T-helper 1 cell treated with Interleukin-12 subunit alpha and Interleukin-12 subunit beta and Interleukin-4 antibody, amounts not matched to agents 30 μg/mL and 1 μg/mL, for 36 hours (primary cell): Measurements from ENCODE around the gene ZNF506.

Experiments
- H3K27ac Mint-ChIP-seq: one replicate; pipeline ENCODE4 v1.8.0; 2021; ENCODE audit warnings: mild to moderate bottlenecking, mixed read lengths
- H3K27me3 Mint-ChIP-seq: one replicate; pipeline ENCODE4 v1.8.0; 2021; ENCODE audit warnings: low read depth, mixed read lengths
- H3K36me3 Mint-ChIP-seq: one replicate; pipeline ENCODE4 v1.8.0; 2021; ENCODE audit warnings: low read depth, mixed read lengths
- H3K4me1 Mint-ChIP-seq: one replicate; pipeline ENCODE4 v1.8.0; 2021; ENCODE audit warnings: low read depth, mixed read lengths
- H3K4me3 Mint-ChIP-seq: one replicate; pipeline ENCODE4 v1.8.0; 2021; ENCODE audit warnings: mild to moderate bottlenecking, moderate library complexity, mixed read lengths
- H3K9me3 Mint-ChIP-seq: one replicate; pipeline ENCODE4 v1.8.0; 2021; ENCODE audit warnings: mixed read lengths

Gene ZNF506

DNA sequence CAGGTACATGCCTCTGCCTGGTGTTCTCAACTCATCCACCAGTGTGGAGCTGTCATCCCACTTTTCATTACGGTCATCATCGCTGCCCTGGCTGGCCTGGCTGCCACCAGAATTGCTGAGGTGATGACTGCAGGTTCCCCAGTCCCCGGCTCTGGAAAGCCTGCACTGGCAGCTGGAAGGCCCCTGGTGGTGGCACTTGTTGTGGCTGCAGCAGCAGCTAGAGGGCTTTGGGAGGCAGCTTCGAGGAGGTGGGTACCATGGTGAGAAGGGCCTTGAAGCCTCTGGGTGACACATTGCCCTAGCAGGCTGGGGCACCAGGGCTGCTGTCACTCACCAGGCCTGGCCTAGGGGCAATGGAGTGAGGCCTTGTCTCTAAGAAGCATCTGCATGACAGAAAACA, 63.4 kb downstream of the ZNF506 start:
- Mint-ChIP-seq H3K36me3 (no peaks in the 10 kb centered on the region), H3K27ac (no peak overlapping the region), H3K9me3 (peaks cover 28% of the 10 kb centered on the region), H3K27me3 (no peaks in the 10 kb centered on the region), H3K4me3 (no peak overlapping the region), H3K4me1 (no peaks in the 10 kb centered on the region)

DNA sequence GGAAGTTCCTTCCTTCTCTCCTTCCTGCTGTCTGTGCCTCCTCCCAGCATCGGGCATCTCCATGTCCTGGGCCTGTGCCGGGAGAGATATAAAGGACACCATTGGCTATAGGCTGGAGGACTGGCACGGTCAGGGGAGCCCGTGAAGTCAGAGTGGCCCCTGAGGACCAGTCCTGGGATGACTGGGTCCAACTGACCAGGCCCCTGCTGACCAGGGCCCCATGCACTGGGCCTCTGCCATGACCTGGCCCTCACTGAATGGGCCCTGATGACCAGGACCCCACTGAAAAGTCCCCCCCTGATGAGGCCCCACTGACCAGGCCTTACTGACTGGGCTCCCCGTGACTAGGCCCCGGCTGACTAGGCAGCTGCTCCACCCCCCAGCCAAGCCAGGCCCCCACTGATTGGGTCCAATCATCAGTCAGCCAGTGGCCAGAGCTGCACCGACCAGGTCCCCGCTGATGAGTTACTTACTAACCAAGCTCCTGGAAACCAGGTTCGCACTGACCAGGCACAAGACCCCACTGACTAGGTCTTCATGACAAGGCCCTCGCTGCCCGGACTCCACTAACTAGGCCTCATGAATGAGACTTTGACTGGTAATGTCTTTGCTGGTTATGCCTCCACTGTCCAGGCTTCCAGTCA, 68.7 kb downstream of the ZNF506 start:
- Mint-ChIP-seq H3K9me3 (peaks cover 35% of the 10 kb centered on the region), H3K4me3 (no peak overlapping the region), H3K27me3 (no peaks in the 10 kb centered on the region), H3K27ac (no peak overlapping the region), H3K36me3 (no peaks in the 10 kb centered on the region), H3K4me1 (no peaks in the 10 kb centered on the region)

DNA sequence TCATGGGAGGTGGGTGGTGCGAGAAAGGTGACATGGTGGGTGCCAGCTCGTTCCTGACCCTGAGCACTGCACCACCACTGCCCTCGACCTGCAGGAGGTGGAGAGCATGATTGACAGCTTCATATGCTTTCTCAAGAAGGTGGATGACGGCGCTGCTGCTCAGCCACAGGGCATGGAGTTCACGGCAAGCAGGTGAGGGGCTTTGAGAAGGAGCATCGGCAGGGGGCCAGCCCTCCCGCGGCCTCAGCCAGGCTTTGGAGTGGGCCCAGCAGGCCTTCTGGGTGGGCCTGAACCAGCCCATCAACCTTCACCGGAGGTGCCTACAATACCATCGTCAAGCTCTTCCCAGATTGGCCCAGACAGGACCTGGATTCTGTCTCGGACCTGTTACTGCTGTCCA, 69.7 kb downstream of the ZNF506 start:
- no peaks in the 10 kb centered on the region for H3K36me3 Mint-ChIP-seq
- no peaks in the 10 kb centered on the region for H3K27me3 Mint-ChIP-seq
- no peak overlapping the region for H3K27ac Mint-ChIP-seq
- H3K4me1 Mint-ChIP-seq = no peaks in the 10 kb centered on the region
- H3K4me3 Mint-ChIP-seq = no peak overlapping the region
- peaks cover 34% of the 10 kb centered on the region for H3K9me3 Mint-ChIP-seq

DNA sequence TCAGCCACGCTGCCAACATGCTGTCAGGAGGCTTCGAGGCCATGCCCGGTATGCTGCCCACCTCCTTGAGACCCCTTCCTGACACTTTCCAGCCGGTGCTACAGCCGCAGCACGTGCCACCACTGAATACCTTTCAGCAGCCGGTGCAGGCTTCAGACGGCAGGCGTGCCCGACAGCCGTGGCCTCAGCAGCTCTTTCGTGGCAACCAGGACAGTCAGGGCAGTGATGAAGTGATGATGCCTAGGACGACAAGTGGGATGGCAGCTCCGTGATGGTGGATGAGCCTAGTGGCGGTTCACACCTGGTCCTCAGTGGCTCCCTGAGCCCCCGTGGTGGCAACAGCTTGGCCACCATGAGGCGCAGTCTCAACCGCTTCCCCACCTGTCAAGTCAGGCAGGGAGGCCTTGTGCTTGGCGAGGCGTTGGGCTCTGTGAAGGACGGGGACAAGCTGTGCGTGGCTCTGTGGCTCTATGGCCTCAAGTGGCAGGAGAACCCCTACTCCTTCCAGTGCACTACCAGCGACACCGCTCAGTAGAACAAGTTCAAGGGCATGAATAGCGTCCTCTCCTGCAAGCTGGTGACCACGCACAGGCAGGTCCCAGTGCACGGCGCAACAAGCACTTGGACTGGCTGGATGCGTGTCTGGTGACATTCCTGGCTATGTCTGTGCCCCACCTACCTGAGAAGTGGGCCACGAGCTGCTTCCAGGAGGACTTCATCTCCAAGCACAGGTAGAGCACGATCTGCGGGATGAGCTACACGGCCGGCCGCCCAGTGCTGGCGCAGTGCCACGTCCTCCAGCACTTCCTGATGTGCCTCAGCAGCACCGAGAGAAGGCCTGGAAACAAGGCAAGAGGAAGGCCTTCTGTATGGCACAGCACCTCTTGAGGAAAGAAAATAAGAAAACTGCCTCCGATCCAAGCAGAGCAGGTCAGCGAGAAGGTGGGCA, 70.4 kb downstream of the ZNF506 start:
- H3K27ac Mint-ChIP-seq = no peak overlapping the region
- H3K4me1 Mint-ChIP-seq = no peaks in the 10 kb centered on the region
- peaks cover 29% of the 10 kb centered on the region for H3K9me3 Mint-ChIP-seq
- H3K4me3 Mint-ChIP-seq = no peak overlapping the region
- H3K36me3 Mint-ChIP-seq = no peaks in the 10 kb centered on the region
- H3K27me3 Mint-ChIP-seq = no peaks in the 10 kb centered on the region

DNA sequence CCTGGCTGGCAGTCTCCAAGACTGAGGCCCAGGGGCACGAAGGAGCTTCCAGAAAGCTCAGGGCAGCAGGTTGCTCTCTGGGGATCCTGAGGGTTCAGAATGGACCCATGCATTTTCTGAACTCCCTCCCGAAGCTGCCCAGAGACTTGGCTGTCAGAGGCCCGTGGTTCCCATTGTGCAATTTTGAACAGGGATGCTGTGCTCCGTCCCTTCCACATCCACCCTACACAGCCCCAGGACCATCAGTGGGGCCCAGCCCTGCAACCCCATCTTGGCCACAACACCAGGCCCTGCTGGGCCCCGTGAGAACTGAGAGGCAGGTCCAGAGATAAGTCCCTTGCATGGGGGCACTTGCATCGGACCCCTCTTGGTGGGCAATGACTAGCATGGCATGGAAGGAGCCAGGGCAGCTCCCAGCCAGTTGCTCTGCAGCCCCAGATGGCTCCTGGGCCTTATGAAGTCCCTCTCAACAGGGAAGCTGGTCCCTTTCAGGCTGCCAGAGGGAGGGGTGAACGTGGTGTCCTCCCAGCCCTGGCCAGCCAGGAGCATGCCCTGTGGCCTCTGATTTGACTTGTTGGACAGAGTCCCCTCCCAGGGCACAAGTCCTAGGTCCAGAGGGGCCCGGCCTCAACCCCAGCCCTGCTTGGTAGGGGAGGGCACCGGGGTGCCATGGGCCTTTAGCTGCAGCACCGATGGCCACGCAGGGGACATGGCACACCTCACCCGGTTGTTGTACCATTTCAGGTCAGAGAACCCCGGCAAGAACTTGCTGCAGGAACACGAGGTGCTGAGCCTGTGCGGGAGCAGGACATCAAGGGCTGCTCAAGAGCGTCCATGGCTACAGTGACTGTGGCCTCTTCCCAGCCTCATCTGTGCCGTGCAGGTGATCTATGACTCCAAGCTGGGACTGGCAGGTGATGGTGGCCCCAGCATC, 71.4 kb downstream of the ZNF506 start:
- H3K4me1 Mint-ChIP-seq = no peaks in the 10 kb centered on the region
- H3K36me3 Mint-ChIP-seq = no peaks in the 10 kb centered on the region
- H3K4me3 Mint-ChIP-seq = no peak overlapping the region
- H3K27me3 Mint-ChIP-seq = no peaks in the 10 kb centered on the region
- peaks cover 22% of the 10 kb centered on the region for H3K9me3 Mint-ChIP-seq
- no peak overlapping the region for H3K27ac Mint-ChIP-seq

DNA sequence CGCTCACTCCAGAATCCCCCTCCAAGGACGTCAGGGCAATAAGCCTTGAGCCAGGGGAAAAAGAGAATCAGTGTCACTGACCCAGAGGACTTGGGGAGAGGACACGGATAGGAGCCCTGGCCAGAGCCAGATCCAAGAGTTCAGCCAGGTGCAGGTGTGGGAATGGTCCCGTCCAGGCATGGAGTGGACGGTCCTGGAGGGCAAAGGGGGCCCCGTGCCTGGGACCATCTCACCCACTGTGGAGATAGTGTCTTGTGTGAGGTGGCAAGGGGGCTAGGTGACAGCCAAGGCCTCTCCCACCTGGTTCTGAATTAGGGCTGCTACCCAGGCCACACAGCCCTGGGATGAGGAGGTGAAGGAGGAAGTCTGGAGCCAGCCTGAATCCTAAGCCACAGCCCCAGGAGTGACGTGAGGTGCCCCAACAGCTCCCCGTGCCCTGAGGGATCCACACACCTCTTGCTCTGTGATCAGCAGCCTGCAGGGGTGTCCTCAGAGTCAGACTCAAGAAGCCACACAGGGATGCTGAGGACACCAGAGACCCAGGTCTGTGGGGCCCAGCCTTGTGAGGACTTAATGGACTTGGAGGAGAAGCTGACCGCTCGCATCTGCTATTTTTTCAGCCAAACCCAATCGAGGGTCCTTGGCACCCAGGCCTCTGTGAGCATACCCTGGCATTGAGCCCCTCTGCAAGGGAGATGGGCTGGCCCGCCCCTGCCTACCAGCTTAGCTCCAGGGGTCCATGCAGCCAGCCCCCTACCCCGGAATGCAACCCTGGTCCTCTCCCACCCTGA, 72.2 kb downstream of the ZNF506 start:
- Mint-ChIP-seq H3K36me3 (no peaks in the 10 kb centered on the region), H3K27ac (no peak overlapping the region), H3K4me3 (no peak overlapping the region), H3K27me3 (no peaks in the 10 kb centered on the region), H3K9me3 (peaks cover 22% of the 10 kb centered on the region), H3K4me1 (no peaks in the 10 kb centered on the region)

DNA sequence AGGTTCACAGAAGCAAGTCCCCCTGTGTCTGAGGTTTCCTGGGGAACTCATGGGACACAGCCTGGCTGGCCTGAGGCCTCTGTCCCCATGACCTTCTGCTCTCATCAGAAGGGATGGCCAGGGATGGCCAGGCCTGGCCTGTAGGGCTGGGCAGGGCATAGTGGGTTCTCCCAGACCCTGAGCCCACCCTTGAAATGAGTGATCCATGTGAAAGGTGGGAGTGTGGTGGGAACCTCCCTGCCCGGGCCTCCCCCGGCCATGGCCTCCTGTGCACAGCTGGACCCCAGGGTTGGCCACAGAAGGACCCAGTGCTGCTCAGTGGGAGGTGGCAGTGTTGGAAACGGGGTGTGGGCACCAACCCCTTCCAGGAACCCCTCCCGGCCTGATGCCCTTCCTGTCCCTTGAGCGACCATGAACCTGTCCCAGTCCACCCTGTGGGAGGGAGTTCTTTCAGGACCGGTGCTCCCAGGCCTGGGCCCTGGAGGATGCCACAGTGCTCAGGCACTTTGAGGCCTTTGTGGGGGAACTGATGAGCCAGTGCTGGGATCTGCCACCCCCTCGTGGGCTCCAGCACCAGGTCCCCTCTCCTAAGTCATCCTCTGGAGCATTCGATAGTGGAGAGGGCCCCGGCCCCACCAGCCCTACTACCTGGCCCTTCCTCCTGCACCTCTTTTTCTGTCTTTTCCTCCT, 73.2 kb downstream of the ZNF506 start:
- H3K27ac Mint-ChIP-seq = no peak overlapping the region
- H3K4me1 Mint-ChIP-seq = no peaks in the 10 kb centered on the region
- H3K27me3 Mint-ChIP-seq = no peaks in the 10 kb centered on the region

DNA sequence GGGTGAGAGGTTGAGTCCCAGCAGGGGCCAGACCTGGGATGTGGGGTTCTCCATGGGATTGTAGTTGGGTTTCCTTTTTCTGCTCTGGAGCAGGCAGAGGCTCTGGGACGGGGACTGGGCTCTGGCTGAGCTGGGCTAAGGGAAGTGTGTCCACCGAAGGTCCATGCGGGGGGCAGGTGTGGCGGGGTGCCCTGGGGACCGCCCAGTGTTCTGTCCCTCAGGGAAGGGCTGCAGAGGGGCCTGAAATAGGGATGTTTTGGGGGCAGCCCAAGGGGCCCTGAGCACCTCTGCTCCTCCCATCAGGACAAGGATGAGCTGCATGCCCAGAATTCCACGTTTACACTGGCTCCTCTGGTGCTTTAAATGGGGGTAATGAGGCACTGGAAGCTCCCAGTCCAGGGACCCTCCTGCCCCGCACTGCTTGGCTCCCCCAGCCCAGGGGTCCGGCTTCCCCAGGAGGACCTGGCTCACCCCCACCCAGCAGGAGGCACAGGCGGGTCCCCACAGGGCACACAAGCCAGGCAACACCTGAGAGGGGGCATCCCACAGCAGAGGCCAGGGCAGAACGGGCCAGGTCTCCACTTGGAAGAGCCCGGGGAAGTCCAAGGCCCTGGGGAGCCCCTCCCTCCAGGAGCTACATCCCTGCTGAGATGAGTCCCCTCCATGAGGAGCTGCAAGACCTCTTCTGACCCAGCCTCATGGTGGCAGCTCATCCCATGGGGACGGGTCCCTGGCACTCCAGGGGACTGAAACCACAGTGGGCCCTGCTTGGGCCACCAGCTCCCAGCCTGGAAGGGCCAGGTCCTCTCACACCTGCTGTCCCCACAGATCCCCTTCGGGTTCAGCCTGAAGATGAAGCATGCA, 74.0 kb downstream of the ZNF506 start:
- no peaks in the 10 kb centered on the region for H3K27me3 Mint-ChIP-seq
- H3K4me3 Mint-ChIP-seq = no peak overlapping the region
- H3K36me3 Mint-ChIP-seq = no peaks in the 10 kb centered on the region
- H3K9me3 Mint-ChIP-seq = peaks cover 16% of the 10 kb centered on the region
- H3K27ac Mint-ChIP-seq = no peak overlapping the region
- no peaks in the 10 kb centered on the region for H3K4me1 Mint-ChIP-seq

More for the DNA sequence above, 73.2 kb downstream of the ZNF506 start:
- Mint-ChIP-seq H3K36me3 (no peaks in the 10 kb centered on the region), H3K9me3 (peaks cover 17% of the 10 kb centered on the region), H3K4me3 (no peak overlapping the region)

DNA sequence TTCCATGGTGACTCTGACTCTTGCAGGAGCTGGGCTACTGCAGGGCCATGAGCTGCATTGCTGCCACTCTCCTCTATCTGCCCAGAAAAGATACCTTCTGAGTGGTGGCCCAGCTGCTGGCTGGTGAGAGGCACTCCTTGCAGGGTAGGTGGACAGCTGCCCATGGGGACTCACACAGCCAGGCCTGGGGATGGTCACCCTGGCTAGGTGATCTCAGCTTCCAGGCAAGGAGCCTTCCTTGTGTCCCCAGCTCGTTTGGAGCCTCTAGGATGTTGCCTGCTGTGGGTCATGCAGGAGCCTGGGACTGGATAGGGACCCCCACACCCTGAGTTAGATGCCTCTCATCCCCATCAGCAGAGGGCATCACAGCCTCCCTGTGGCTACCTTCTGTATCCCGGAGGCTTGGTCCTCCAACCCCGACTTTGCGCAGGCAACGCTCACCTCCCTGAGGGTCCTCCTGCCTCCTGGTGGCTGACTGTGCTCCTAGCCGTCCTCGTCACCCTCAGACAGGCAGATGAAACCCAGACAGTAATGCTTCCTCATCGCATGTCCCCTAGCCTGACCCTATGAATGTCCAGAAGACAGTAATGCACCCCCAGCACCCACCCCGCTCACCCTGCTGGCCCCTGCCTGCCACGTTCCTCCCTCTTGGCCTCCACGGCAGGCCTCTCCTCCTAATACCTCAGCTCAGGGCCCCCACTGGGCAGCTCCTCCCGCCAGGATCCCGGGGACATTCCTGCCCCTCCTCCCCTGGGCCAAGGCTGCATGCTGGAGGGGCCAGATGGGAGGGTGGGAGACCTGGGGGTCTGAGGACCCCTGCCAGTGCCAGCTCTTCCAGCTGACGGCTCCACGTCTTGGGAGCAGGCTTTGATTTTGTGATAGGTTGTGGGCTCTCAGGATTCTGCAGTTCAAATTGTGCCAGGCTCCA, 75.0 kb downstream of the ZNF506 start:
- Mint-ChIP-seq H3K27ac (no peak overlapping the region), H3K36me3 (no peaks in the 10 kb centered on the region), H3K4me1 (no peaks in the 10 kb centered on the region), H3K9me3 (peaks cover 8% of the 10 kb centered on the region), H3K4me3 (no peak overlapping the region), H3K27me3 (no peaks in the 10 kb centered on the region)

DNA sequence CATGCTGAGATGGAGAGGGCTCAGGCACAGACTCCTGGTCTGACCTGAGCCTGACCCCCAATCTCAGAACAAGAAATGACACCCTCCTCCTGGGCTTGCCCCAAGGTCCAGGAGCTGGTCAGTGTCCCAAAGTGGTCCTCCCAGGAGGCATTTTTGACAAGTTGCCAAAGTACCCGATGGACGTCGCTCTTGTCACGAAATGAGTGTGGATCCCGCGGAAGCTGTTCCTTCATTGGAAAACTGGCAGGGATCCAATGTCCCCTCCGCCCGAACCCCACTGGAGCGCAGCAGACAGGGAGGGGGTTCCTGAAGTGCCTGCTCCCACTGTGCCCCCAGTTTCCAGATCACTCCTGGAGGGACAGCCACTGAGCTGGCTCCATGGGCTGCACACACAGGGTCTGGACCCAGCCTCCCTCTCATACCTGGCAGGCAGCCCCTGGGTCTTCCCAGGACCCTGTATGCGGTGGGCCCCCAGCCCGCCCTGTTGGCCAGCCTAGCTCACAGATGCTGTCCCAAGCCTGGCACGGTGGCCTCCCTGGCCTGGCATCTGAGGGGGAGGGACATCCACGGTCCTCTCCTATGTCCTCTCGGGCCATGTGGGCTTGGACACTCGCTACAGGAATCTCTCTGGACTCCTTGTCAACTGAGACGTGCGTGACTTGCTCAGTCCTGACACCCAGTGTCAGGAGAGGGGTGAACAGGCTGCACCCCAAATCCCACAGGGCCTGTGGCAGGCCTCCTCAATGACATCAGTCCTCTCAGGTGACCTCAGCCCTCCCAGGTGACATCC, 75.9 kb downstream of the ZNF506 start:
- Mint-ChIP-seq H3K36me3 (no peaks in the 10 kb centered on the region), H3K27me3 (no peaks in the 10 kb centered on the region), H3K4me1 (no peaks in the 10 kb centered on the region), H3K27ac (no peak overlapping the region), H3K9me3 (peaks cover 5% of the 10 kb centered on the region), H3K4me3 (no peak overlapping the region)

DNA sequence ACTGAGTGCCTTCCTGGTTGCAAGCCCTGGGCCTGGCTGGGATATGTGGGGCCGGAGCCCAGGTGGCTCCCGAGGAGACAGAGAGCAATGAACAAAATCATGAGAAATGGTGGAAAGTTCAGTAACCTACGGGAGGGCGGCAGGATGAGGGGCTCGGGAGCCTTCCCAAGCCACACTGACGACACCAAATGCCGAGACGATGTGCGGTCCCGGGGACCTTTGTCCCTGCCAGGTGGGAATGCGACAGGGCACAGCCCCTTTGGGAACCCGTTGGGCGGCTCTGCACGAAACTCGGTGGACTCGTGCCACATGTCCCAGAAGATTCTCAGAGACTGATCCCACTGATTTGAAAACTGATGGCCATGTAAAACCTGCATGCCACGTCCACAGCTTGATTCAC, 76.9 kb downstream of the ZNF506 start:
- no peaks in the 10 kb centered on the region for H3K27me3 Mint-ChIP-seq
- no peak overlapping the region for H3K4me3 Mint-ChIP-seq
- no peaks in the 10 kb centered on the region for H3K4me1 Mint-ChIP-seq
- no peaks in the 10 kb centered on the region for H3K36me3 Mint-ChIP-seq
- peaks cover 5% of the 10 kb centered on the region for H3K9me3 Mint-ChIP-seq
- no peak overlapping the region for H3K27ac Mint-ChIP-seq
